HCT116 (cell line): ENCODE data around the gene PC. TPM values are rescaled to one million over a fixed set of nuclear protein-coding genes. Genes with fewer than 3 reads are reported as not detected.

Experiments used
- ATAC-seq: fragments of 200-7000 bp; cut with Tn5 transposase; 2 replicates; pipeline ENCODE4 v1.9.1; 2020; ENCODE audit warnings: mild to moderate bottlenecking, moderate library complexity
- BruUV-seq: library from RNA; stranded (reverse); fragments of 400-500 nt; replicated peaks from 2 replicates; lab custom pipeline; 2021; lab: Mats Ljungman, UMichigan
- CTCF ChIA-PET: fragments of 300-600 bp; sonication (Branson Sonifier 250); formaldehyde crosslinking; loops from one replicate; lab custom pipeline; 2021; ENCODE audit warnings: antibody characterized with exemption; lab: Charles Lee
- POLR2A ChIA-PET: fragments of 300-600, 350-600 bp; sonication (Branson Sonifier 250); formaldehyde crosslinking; loops from one replicate; lab custom pipeline; 2021; ENCODE audit warnings: antibody characterized with exemption; lab: Charles Lee
- RAD21 ChIA-PET, 2 experiments: fragments of 300-600 bp; sonication (Branson Sonifier 250); formaldehyde crosslinking; loops; one replicate each; lab custom pipeline; 2023; ENCODE audit warnings: low total read pairs in 2 of 2; ENCODE audit not compliant: uncharacterized antibody in 2 of 2, unreplicated experiment in 2 of 2, low non-redundant PET in 1 of 2; lab: Charles Lee
- DNase-seq: peaks from one replicate; pipeline ENCODE4 v3.0.0-alpha.2; 2010; ENCODE audit warnings: low read depth, low spot score
- H2AFZ ChIP-seq: fragments of 200-600 bp; shearing (Covaris generic), sonication (generic); 2 replicates; pipeline ENCODE4 v1.6.1; 2017; ENCODE audit warnings: low read depth, mixed run types, mixed read lengths, antibody characterized with exemption, low read length; ENCODE audit not compliant: poor library complexity, severe bottlenecking
- H3K27ac ChIP-seq: 2 replicates; pipeline ENCODE4 v1.5.1; 2012; ENCODE audit warnings: low read depth, low read length
- H3K27me3 ChIP-seq: fragments of 200-600 bp; sonication (generic); 2 replicates; pipeline ENCODE4 v1.6.1; 2016; ENCODE audit warnings: mixed run types, low read length, mixed read lengths; ENCODE audit not compliant: insufficient read depth
- H3K36me3 ChIP-seq, 2 experiments: fragments of 200-500 bp in 1 of 2; fragments of 200-600 bp in 1 of 2; sonication (Bioruptor generic) in 1 of 2; sonication (generic) in 1 of 2; 2 replicates each; pipeline versions ENCODE4 v1.5.1 to v1.6.1; 2014 to 2016; ENCODE audit warnings: low read length in 2 of 2, inconsistent platforms in 1 of 2, mixed read lengths in 1 of 2, mixed run types in 1 of 2; ENCODE audit not compliant: insufficient read depth in 2 of 2, control insufficient read depth in 1 of 2
- H3K4me1 ChIP-seq, 2 experiments: fragments of 200-600 bp in 1 of 2; sonication (generic) in 1 of 2; 2 replicates each; pipeline versions ENCODE4 v1.5.1 to v1.6.1; 2012 to 2017; ENCODE audit warnings: low read length in 2 of 2, inconsistent platforms in 1 of 2, mild to moderate bottlenecking in 1 of 2, mixed read lengths in 1 of 2, mixed run types in 1 of 2, moderate library complexity in 1 of 2; ENCODE audit not compliant: insufficient read depth in 2 of 2, control insufficient read depth in 1 of 2
- H3K4me2 ChIP-seq: fragments of 200-600 bp; sonication (generic); 2 replicates; pipeline ENCODE4 v1.6.1; 2017; ENCODE audit warnings: mixed run types, low read length, mixed read lengths
- H3K4me3 ChIP-seq, 2 experiments: fragments of 200-600 bp in 1 of 2; sonication (generic) in 1 of 2; replicated peaks in 1 of 2; 2 replicates each; pipeline ENCODE4 v1.5.1; 2011 to 2016; ENCODE audit warnings: low read length in 2 of 2, control low read depth in 1 of 2, low read depth in 1 of 2, mild to moderate bottlenecking in 1 of 2, mixed read lengths in 1 of 2, mixed run types in 1 of 2
- H3K79me2 ChIP-seq: fragments of 200-600 bp; sonication (generic); 2 replicates; pipeline ENCODE4 v1.6.1; 2017; ENCODE audit warnings: mild to moderate bottlenecking, mixed run types, low read length, moderate library complexity, mixed read lengths; ENCODE audit not compliant: insufficient read depth
- H3K9ac ChIP-seq: fragments of 200-600 bp; sonication (generic); 2 replicates; pipeline ENCODE4 v1.6.1; 2016; ENCODE audit warnings: low read length, mixed read lengths
- H3K9me2 ChIP-seq: fragments of 200-600 bp; sonication (generic), shearing (Covaris generic); 2 replicates; pipeline ENCODE4 v1.6.1; 2017; ENCODE audit warnings: mixed run types, mild to moderate bottlenecking, moderate library complexity; ENCODE audit not compliant: insufficient read depth
- H3K9me3 ChIP-seq, 2 experiments: fragments of 200-500 bp in 1 of 2; fragments of 200-600 bp in 1 of 2; sonication (Bioruptor generic) in 1 of 2; sonication (generic) in 1 of 2; 2 replicates each; pipeline ENCODE4 v1.6.1; 2014 to 2017; ENCODE audit warnings: low read length in 2 of 2, mixed read lengths in 2 of 2, inconsistent platforms in 1 of 2, low read depth in 1 of 2, mild to moderate bottlenecking in 1 of 2, mixed run types in 1 of 2, moderate library complexity in 1 of 2; ENCODE audit not compliant: control insufficient read depth in 1 of 2, insufficient read depth in 1 of 2
- H4K20me1 ChIP-seq: fragments of 200-600 bp; sonication (generic), shearing (Covaris generic); 2 replicates; pipeline ENCODE4 v1.6.1; 2017; ENCODE audit warnings: mixed run types, mild to moderate bottlenecking, moderate library complexity; ENCODE audit not compliant: insufficient read depth
- CBX3 ChIP-seq: IDR thresholded peaks from 2 replicates; pipeline ENCODE4 v1.6.1; 2012; ENCODE audit warnings: low read depth
- CEBPB ChIP-seq: IDR thresholded peaks from 2 replicates; pipeline ENCODE4 v1.6.1; 2012; ENCODE audit warnings: low read depth
- CTCF ChIP-seq, 3 experiments: fragments of 200-600 bp in 1 of 3; sonication (generic) in 1 of 3; IDR thresholded peaks in 2 of 3; conservative IDR thresholded peaks in 1 of 3; 2 replicates each; pipeline ENCODE4 v1.5.1; 2012 to 2017; ENCODE audit warnings: low read depth in 2 of 3, low read length in 2 of 3, antibody characterized with exemption in 1 of 3, borderline replicate concordance in 1 of 3, control low read depth in 1 of 3, mild to moderate bottlenecking in 1 of 3, mixed read lengths in 1 of 3, mixed run types in 1 of 3, moderate library complexity in 1 of 3; ENCODE audit not compliant: insufficient read depth in 1 of 3
- POLR2A ChIP-seq: IDR thresholded peaks from 2 replicates; pipeline ENCODE4 v1.7.0; 2011; ENCODE audit warnings: borderline replicate concordance; ENCODE audit not compliant: insufficient read depth, insufficient read length; ENCODE audit errors: extremely low read depth
- RAD21 ChIP-seq: IDR thresholded peaks from 2 replicates; pipeline ENCODE4 v1.6.1; 2012; ENCODE audit warnings: low read depth, mild to moderate bottlenecking
- SIN3A ChIP-seq: IDR thresholded peaks from 2 replicates; pipeline ENCODE4 v1.6.1; 2012; ENCODE audit warnings: low read depth
- SP1 ChIP-seq: IDR thresholded peaks from 2 replicates; pipeline ENCODE4 v1.6.1; 2012; ENCODE audit warnings: low read depth
- SRF ChIP-seq: IDR thresholded peaks from 2 replicates; pipeline ENCODE4 v1.6.1; 2012; ENCODE audit warnings: low read depth
- TCF7L2 ChIP-seq: IDR thresholded peaks from 2 replicates; pipeline ENCODE4 v1.7.0; 2011; ENCODE audit warnings: borderline replicate concordance, inconsistent platforms; ENCODE audit not compliant: insufficient read depth, insufficient read length; ENCODE audit errors: extremely low read depth
- ZNF274 ChIP-seq: fragments of 200-500 bp; sonication (Bioruptor generic); IDR thresholded peaks from 2 replicates; pipeline ENCODE4 v1.6.1; 2014; ENCODE audit warnings: mild to moderate bottlenecking, low read depth, low read length, inconsistent platforms
- intact Hi-C: fragments of 100-400 bp; cut with micrococcal nuclease; formaldehyde crosslinking; loops from 2 replicates; pipeline ENCODE4 v1.10.0; 2022
- total RNA-seq: library from RNA; stranded (reverse); gene quantifications from one replicate; pipeline ENCODE4 v1.2.1, GENCODE V29; 2021; ENCODE audit not compliant: unreplicated experiment

PC gene
- total RNA-seq, 1 experiment from 2014 or later = 24.1 TPM

- ChIA-PET CTCF (interaction anchor here (0.7 kb wide), 1 partner anchor 100 kb away, joined by 3 read pairs; no protein-coding TSS in a partner anchor), RAD21 (no interaction called here), POLR2A (no interaction called here)
- TF ChIP-seq POLR2A = no peak
- no peak for TF ChIP-seq SIN3A
- no peak for TF ChIP-seq TCF7L2
- TF ChIP-seq CBX3 = no peak
- no peaks in the 10 kb centered on the region for H3K9me3 ChIP-seq
- no peak overlapping the region for H2AFZ ChIP-seq
- H3K4me1 ChIP-seq = peaks cover 35 to 39% of the 10 kb centered on the region in 2 experiments
- no peak overlapping the region; the same call in 1 of the 2 replicates for H3K27ac ChIP-seq
- no peaks in the 10 kb centered on the region for H3K27me3 ChIP-seq
- intact Hi-C loops = loop anchor here (10.0 kb wide), 1 partner anchor 67 kb away; no protein-coding TSS in a partner anchor
- H4K20me1 ChIP-seq = no peaks in the 10 kb centered on the region
- no peaks in the 10 kb centered on the region for H3K36me3 ChIP-seq
- no peaks in the 10 kb centered on the region for H3K79me2 ChIP-seq
- no peak overlapping the region for H3K4me3 ChIP-seq
- H3K9ac ChIP-seq = 0 out of 2 replicates have a peak overlapping the region, but pooled peaks have one; percentile 17
- H3K9me2 ChIP-seq = no peaks in the 10 kb centered on the region
- DNase-seq (no peak), ATAC-seq (no peak)
- no TSS peak for BruUV-seq
- H3K4me2 ChIP-seq = no peak overlapping the region
Observed at GRCh38 chr11:66951927-66952337, 6.3 kb downstream of the PC start.

- H2AFZ ChIP-seq = no peak overlapping the region
- H3K36me3 ChIP-seq = no peaks in the 10 kb centered on the region
- no peak for DNase-seq
- H3K27me3 ChIP-seq = no peaks in the 10 kb centered on the region
- ChIA-PET RAD21 (interaction anchor here in 1 of 2 experiments (0.6 kb wide), 1 partner anchor 152 kb away, joined by 3 read pairs; no protein-coding TSS in a partner anchor), CTCF (interaction anchor here (0.7 to 1.0 kb wide), 2 partner anchors 68 to 99 kb away, joined by 3 to 5 read pairs; no protein-coding TSS in a partner anchor), POLR2A (no interaction called here)
- no peaks in the 10 kb centered on the region for H3K9me3 ChIP-seq
- H3K27ac ChIP-seq = peak overlapping the region; percentile 73; the same call in 1 of the 2 replicates
- intact Hi-C loops = loop anchor here (10.0 kb wide), 1 partner anchor 66 kb away; no protein-coding TSS in a partner anchor
- no peak overlapping the region for H3K4me3 ChIP-seq
- no peak overlapping the region for H3K4me2 ChIP-seq
- ATAC-seq = no peak
- no peak overlapping the region for H3K9ac ChIP-seq
- peaks cover 32 to 33% of the 10 kb centered on the region in 2 experiments for H3K4me1 ChIP-seq
- no peaks in the 10 kb centered on the region for H4K20me1 ChIP-seq
- TF ChIP-seq RAD21 = no peak
- no peak for TF ChIP-seq SRF
- TF ChIP-seq ZNF274 = no peak
- peak in 2 of 3 experiments; percentile 20 to 28; a peak in 1 of 6 replicates for TF ChIP-seq CTCF (IDR thresholded peaks at IDR 0.05 in 2 of 3, conservative IDR thresholded peaks at IDR 0.05 in 1 of 3; ENCODE audit: borderline replicate concordance in 1 of 3, insufficient read depth in 1 of 3, low read depth in 2 of 3, low read length in 2 of 3)
- no peak for TF ChIP-seq CEBPB
- TF ChIP-seq SP1 = no peak
- H3K79me2 ChIP-seq = no peaks in the 10 kb centered on the region
- no peaks in the 10 kb centered on the region for H3K9me2 ChIP-seq
- BruUV-seq = no TSS peak
Observed at GRCh38 chr11:66951135-66951534, 7.0 kb downstream of the PC start.
